ENCODE results near the gene JAKMIP1. TPM values are rescaled to one million over a fixed set of nuclear protein-coding genes. Genes with fewer than 3 reads are reported as not detected.

JAKMIP1 gene
- total and polyA plus RNA-seq, 2 donors (not counting 1 experiment from before 2014, with no cell fraction given): 0.49 to 1.0 TPM

- no peak overlapping the region for H3K27ac Mint-ChIP-seq
- intact Hi-C loops (cut with micrococcal nuclease): no loop called here
Observed at GRCh38 chr4:6069845-6070709, 130.3 kb downstream of the JAKMIP1 start.

DNA sequence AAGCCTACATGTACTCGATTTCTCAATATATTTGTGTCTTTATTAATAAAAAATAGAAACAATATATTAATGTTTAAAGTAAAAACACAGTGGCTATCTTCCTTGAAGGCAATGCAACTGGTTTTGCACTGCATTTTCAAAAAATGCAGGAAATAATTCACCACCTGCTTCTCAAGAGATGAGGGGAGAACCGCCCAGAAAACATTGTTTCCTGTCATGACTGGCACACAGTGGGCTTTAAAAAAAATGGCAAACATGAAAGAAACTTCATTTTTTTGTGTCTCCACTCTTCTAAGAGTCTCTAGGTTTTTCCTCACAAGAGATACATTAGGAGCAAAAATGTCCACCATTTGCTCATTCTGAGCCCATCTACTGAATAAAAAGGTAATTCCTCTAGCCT lies 131.4 kb downstream of the JAKMIP1 start:
- Mint-ChIP-seq H3K9me3 (ENCODE audit: insufficient read depth) (no peaks in the 10 kb centered on the region), H3K4me3 (no peak overlapping the region), H3K27ac (no peak overlapping the region), H3K27me3 (peaks cover 6% of the 10 kb centered on the region), H3K4me1 (no peaks in the 10 kb centered on the region)
- Histone ChIP-seq H3K4me1 (ENCODE audit: control insufficient read depth in 2 of 2, insufficient read depth in 2 of 2, low read length in 2 of 2) (no peaks in the 10 kb centered on the region), H3K4me2 (replicated peaks; ENCODE audit: low read depth, low read length, poor library complexity, severe bottlenecking) (no peak overlapping the region), H3K36me3 (replicated peaks in 1 of 2; ENCODE audit: control extremely low read depth in 1 of 2, control insufficient read depth in 1 of 2, extremely low read depth in 1 of 2, insufficient read depth in 2 of 2, low read length in 1 of 2) (no peaks in the 10 kb centered on the region), H3K9me3 (ENCODE audit: control extremely low read depth in 1 of 3, control insufficient read depth in 2 of 3, insufficient read depth in 1 of 3, low read length in 2 of 3) (peaks cover 0 to 4% (median 0%) of the 10 kb centered on the region in 3 donors), H3K79me2 (ENCODE audit: control insufficient read depth, insufficient read depth, low read length) (no peaks in the 10 kb centered on the region), H3K27ac (ENCODE audit: low read length in 2 of 2) (no peak overlapping the region), H3K9ac (ENCODE audit: low read length) (no peak overlapping the region), H3K4me3 (ENCODE audit: control extremely low read depth in 1 of 5, extremely low read depth in 1 of 5, insufficient read depth in 1 of 5, low read depth in 2 of 5, low read length in 4 of 5) (no peak overlapping the region), H3K27me3 (replicated peaks in 1 of 4; ENCODE audit: control extremely low read depth in 1 of 4, control insufficient read depth in 3 of 4, insufficient read depth in 4 of 4, low read length in 3 of 4) (no peaks in the 10 kb centered on the region), H4K20me1 (ENCODE audit: control insufficient read depth, insufficient read depth, low read length, poor library complexity, severe bottlenecking) (no peaks in the 10 kb centered on the region), H2AFZ (ENCODE audit: insufficient read depth, low read depth, low read length, poor library complexity, severe bottlenecking) (no peak overlapping the region)
- no peak for ATAC-seq (ENCODE audit: low read depth)
- no peak for DNase-seq
- ChIA-PET POLR2A (no interaction called here), CTCF (no interaction called here)
- TF ChIP-seq, protein P1, sequence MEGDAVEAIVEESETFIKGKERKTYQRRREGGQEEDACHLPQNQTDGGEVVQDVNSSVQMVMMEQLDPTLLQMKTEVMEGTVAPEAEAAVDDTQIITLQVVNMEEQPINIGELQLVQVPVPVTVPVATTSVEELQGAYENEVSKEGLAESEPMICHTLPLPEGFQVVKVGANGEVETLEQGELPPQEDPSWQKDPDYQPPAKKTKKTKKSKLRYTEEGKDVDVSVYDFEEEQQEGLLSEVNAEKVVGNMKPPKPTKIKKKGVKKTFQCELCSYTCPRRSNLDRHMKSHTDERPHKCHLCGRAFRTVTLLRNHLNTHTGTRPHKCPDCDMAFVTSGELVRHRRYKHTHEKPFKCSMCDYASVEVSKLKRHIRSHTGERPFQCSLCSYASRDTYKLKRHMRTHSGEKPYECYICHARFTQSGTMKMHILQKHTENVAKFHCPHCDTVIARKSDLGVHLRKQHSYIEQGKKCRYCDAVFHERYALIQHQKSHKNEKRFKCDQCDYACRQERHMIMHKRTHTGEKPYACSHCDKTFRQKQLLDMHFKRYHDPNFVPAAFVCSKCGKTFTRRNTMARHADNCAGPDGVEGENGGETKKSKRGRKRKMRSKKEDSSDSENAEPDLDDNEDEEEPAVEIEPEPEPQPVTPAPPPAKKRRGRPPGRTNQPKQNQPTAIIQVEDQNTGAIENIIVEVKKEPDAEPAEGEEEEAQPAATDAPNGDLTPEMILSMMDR (IDR thresholded peaks at IDR 0.05): no peak
- TF ChIP-seq EZH2 (IDR thresholded peaks at IDR 0.05; ENCODE audit: borderline replicate concordance, insufficient read depth, low read depth, low read length, poor library complexity, severe bottlenecking): no peak
- WGBS (ENCODE audit: insufficient coverage): 17% methylated on average over 1 of the region's 2 CpGs
- intact Hi-C loops (cut with micrococcal nuclease): no loop called here

More at GRCh38 chr4:6069845-6070709, 130.3 kb downstream of the JAKMIP1 start:
- Mint-ChIP-seq H3K4me1 (no peaks in the 10 kb centered on the region), H3K9me3 (ENCODE audit: insufficient read depth) (no peaks in the 10 kb centered on the region), H3K27me3 (peaks cover 6% of the 10 kb centered on the region), H3K4me3 (no peak overlapping the region)
- POLR2A ChIA-PET: no interaction called here
- Histone ChIP-seq H3K4me3 (ENCODE audit: control extremely low read depth in 1 of 5, extremely low read depth in 1 of 5, insufficient read depth in 1 of 5, low read depth in 2 of 5, low read length in 4 of 5) (no peak overlapping the region), H3K4me2 (replicated peaks; ENCODE audit: low read depth, low read length, poor library complexity, severe bottlenecking) (no peak overlapping the region), H3K9ac (ENCODE audit: low read length) (no peak overlapping the region), H4K20me1 (ENCODE audit: control insufficient read depth, insufficient read depth, low read length, poor library complexity, severe bottlenecking) (no peaks in the 10 kb centered on the region), H3K4me1 (ENCODE audit: control insufficient read depth in 2 of 2, insufficient read depth in 2 of 2, low read length in 2 of 2) (no peaks in the 10 kb centered on the region), H2AFZ (ENCODE audit: insufficient read depth, low read depth, low read length, poor library complexity, severe bottlenecking) (no peak overlapping the region), H3K27ac (ENCODE audit: low read length in 2 of 2) (no peak overlapping the region), H3K9me3 (ENCODE audit: control extremely low read depth in 1 of 3, control insufficient read depth in 2 of 3, insufficient read depth in 1 of 3, low read length in 2 of 3) (no peaks in the 10 kb centered on the region), H3K36me3 (replicated peaks in 1 of 2; ENCODE audit: control extremely low read depth in 1 of 2, control insufficient read depth in 1 of 2, extremely low read depth in 1 of 2, insufficient read depth in 2 of 2, low read length in 1 of 2) (no peaks in the 10 kb centered on the region), H3K79me2 (ENCODE audit: control insufficient read depth, insufficient read depth, low read length) (no peaks in the 10 kb centered on the region), H3K27me3 (replicated peaks in 1 of 4; ENCODE audit: control extremely low read depth in 1 of 4, control insufficient read depth in 3 of 4, insufficient read depth in 4 of 4, low read length in 3 of 4) (no peaks in the 10 kb centered on the region)
- DNase-seq (no peak), ATAC-seq (ENCODE audit: low read depth) (no peak)
- CTCF ChIA-PET: no interaction called here
- TF ChIP-seq, protein P1 (IDR thresholded peaks at IDR 0.05): no peak
- no peak for TF ChIP-seq EZH2 (IDR thresholded peaks at IDR 0.05; ENCODE audit: borderline replicate concordance, insufficient read depth, low read depth, low read length, poor library complexity, severe bottlenecking)
- WGBS (ENCODE audit: insufficient coverage): 78% methylated on average over 28 of the region's 29 CpGs
